Adrenal gland (tissue), 5 donors: ENCODE measurements around the gene CFAP141.

Source experiments
- POLR2A ChIP-seq, 2 donors: fragments of 450-650 bp; IDR thresholded peaks; one replicate each; pipeline ENCODE4 v1.6.1; 2017; ENCODE audit warnings: antibody characterized with exemption in 2 of 2, mild to moderate bottlenecking in 2 of 2, moderate library complexity in 1 of 2
- TF ChIP-seq, protein P1 (sequence below), 6 experiments: fragments of 450-650 bp in 4 of 6; fragments of 200-600 bp in 2 of 6; sonication (generic) in 1 of 6; IDR thresholded peaks; 1 replicate in 5 of 6; 2 replicates in 1 of 6; pipeline versions ENCODE4 v1.5.1 to v1.8.0; 2016 to 2021; ENCODE audit warnings: antibody characterized with exemption in 6 of 6, mild to moderate bottlenecking in 2 of 6, moderate library complexity in 1 of 6
- donor health status: DM: no; HTN: no; CAD: no.

- TF ChIP-seq, protein P1, sequence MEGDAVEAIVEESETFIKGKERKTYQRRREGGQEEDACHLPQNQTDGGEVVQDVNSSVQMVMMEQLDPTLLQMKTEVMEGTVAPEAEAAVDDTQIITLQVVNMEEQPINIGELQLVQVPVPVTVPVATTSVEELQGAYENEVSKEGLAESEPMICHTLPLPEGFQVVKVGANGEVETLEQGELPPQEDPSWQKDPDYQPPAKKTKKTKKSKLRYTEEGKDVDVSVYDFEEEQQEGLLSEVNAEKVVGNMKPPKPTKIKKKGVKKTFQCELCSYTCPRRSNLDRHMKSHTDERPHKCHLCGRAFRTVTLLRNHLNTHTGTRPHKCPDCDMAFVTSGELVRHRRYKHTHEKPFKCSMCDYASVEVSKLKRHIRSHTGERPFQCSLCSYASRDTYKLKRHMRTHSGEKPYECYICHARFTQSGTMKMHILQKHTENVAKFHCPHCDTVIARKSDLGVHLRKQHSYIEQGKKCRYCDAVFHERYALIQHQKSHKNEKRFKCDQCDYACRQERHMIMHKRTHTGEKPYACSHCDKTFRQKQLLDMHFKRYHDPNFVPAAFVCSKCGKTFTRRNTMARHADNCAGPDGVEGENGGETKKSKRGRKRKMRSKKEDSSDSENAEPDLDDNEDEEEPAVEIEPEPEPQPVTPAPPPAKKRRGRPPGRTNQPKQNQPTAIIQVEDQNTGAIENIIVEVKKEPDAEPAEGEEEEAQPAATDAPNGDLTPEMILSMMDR (IDR thresholded peaks at IDR 0.05), result no peak
- no peak for TF ChIP-seq POLR2A (IDR thresholded peaks at IDR 0.05)
These were observed at the start of gene CFAP141 for GRCh38 chr1:154206196-154206595.
